HG03378 (cell line): ENCODE data around the gene ELP1.

Experiments used
- ATAC-seq: cut with Tn5 transposase; IDR thresholded peaks from one replicate; pipeline ENCODE4 v1.9.1; 2021; ENCODE audit warnings: mild to moderate bottlenecking, moderate library complexity; ENCODE audit not compliant: unreplicated experiment

ELP1 gene

GRCh38 chr9:108883085-108883484 is 50.8 kb downstream of the ELP1 start:
- ATAC-seq = no peak

GRCh38 chr9:108882052-108882888 is 51.7 kb downstream of the ELP1 start:
- no peak for ATAC-seq

DNA sequence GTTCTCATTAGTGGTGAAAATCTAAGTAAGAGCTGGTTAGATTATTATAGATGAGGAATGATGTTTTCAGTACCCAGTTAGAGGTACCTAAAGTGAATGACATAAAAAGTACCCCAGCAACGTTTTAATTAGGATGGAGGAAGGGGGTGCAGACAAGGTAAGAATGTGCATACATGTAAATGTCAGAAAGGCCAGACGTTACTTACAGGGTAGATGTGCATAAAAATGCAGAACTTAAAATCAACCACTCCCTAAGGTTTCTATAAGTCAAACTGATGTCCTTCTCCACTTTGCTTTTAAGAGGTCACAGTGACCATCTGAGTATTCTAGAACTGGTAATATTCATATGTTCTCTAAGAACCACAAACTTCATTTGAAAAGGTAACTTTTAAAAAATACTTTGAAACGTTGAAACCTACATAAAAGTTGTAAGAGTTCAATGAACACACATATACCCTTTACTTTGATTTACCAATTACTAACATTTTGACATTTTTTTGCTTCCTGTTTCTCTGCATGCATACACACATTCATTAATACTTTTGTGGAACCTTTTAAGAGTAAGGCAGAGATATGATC is 53.1 kb downstream of the ELP1 start:
- no peak for ATAC-seq

GRCh38 chr9:108877524-108877923 is 56.4 kb downstream of the ELP1 start:
- ATAC-seq = no peak

DNA sequence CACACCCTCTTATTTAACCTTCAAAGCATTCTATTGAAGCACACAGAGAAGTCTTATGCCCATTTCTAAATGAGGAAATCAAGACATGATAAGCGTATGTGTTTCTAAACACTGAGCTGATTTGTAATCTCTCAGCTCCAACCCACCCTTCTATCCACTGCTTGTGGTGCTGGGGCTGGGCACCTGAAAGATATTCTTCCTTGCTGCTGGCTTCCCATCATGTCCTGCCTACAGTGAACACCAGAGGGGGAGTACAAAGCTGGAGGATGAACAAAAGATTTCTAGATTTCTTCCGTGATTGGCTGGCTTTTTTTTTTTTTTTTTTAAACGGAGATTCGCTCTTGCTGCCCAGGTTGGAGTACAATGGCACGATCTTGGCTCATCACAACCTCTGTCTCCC is 57.5 kb downstream of the ELP1 start:
- no peak for ATAC-seq

GRCh38 chr9:108874058-108874788 is 59.7 kb downstream of the ELP1 start:
- peak; percentile 49 for ATAC-seq

DNA sequence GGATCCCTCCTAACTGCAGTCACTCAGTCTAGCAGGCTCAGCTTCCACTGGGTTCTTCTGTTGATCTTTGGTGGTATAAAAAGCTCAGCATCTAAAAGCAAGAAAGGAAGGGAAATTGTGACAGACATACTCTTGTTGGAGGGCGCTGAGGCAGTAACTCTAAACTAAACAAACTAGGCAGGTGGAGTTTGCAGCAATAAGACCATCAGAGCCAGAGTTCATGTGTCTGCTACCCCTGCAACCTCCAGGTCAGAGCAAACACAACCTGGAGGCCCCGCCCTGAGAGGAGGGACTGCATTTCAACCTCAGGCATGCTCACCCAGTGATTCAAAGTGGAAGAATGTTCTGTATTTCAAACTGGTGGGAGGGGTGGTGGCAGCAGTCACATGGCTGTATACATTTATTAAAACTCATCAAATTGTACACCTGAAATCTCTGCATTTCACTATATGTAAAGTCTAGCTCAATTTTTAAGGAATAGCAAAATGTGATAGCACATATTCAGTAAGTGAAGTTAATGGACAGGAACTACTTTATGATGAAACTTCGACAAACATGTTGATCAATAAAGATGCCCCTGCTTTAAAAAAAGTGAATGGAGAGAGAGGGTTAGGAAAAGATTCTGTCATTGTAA is 64.7 kb downstream of the ELP1 start:
- no peak for ATAC-seq

DNA sequence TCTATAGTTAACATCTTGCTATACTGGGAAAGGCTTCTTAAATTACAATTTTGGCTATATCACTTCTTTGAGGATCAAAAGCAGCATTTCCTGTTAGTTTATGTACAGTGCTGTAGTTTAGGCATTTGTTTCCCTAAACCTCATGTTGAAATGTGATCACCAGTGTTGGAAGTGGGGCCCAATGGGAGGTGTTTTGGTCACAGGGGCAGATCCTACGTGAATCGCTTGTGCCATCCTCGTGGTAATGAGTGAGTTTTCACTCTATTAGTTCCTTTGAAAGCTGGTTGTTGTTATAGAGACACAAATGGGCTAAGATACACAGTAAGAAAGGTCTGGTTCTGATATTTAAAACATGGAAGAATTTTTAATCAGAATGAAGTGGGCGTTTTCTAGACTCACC is 66.1 kb downstream of the ELP1 start:
- no peak for ATAC-seq

DNA sequence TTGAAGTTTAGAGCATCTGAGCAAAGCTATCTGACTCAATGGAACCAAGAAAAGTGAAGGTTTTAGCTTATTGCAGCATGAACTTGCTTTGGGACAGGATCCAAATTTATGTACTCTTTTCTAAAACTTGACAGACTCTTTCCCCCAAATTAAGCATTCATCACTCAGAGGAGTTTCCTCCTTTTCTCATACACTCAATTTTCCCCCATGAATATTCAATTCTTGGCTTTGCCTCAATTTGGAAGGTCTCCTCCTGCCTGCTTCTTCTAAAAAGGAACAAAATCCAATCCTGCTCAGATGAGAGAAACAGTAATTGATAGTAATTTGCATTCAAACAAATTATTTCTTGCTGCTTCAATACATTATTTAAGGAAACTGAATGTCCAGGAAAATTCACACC is 66.8 kb downstream of the ELP1 start:
- no peak for ATAC-seq

DNA sequence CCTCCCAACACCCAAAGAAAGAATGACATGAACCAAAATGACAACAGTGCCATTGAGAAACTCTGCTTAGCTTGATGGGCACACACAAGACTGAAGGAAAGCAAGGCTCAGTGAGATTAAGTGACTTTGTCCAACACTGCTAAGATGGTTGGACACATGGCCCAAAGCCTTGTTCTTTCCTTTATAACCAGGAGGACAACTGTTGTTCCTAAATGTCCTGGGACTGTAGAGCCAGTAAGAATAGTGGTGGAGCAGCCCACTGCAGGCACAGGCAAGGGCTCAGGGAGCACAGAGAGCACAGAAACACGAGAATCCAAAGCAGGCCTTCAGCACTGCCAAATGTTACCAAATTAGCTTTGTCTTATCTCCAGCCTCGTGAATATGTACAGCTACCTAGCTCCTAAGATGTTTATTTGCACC is 67.9 kb downstream of the ELP1 start:
- no peak for ATAC-seq

GRCh38 chr9:108865037-108865436 is 68.9 kb downstream of the ELP1 start:
- ATAC-seq = no peak

DNA sequence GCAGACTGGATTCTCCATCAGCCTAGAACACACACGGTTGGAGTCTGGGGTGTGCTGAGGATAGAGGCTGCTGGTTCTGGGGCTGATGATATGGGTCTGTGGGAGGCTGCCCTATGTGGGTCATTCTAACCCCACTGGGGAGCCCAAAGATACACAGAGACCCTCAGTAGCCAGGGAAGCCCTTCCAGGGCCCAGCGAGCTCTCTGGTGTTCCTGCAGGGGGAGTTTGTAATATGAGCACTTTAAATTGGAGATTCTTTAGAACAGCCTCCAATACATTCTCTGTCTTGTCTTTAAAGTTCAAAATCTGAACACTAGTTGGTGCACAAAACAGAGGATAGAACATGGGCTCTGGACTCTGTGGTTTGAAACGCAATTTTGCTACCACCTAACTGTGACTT is 69.5 kb downstream of the ELP1 start:
- no peak for ATAC-seq

DNA sequence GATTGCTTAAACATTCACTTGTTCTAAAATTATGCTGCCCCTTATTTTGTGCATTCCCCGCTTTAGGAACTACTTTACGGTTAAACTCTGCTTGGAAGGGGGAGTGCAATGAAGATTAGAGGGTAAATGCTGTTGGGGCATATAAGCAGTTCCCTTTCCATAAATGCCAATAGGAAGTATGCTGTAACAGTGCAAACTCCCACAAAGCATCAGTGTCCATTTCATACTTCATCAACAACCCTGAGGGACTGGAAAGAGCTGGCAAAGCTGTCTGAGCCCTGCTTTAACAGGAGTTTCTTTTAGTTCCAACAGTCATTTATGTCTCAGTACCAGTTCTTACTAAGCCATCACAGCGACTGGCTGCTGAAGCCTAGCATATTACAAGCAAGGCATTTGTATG is 70.0 kb downstream of the ELP1 start:
- no peak for ATAC-seq

GRCh38 chr9:108861997-108862396 is 71.9 kb downstream of the ELP1 start, which contains the start of gene ACTL7A:
Gene ACTL7A (plus strand): TSS chr9:108862266. CDS start chr9:108862323, 57 bp downstream.
- no peak for ATAC-seq

DNA sequence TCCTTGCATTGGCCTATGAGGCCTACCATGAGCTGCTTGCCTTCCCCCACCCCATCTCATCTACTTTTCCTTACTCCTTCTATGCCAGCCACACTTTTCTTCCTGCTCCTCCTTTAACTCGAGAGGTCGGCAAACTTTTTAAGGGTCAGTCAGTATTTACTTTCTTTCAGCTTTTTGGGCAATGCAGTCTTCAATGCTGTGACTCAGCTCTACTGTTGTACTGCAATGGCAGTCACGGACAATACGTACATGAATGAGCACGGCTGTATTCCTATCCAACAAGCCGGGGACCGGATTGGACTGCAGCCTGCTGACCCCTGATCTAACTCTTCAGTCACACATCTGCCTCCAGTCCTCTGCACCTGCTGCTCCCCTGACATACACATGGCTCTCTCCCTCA is 72.5 kb downstream of the ELP1 start:
- ATAC-seq = no peak

DNA sequence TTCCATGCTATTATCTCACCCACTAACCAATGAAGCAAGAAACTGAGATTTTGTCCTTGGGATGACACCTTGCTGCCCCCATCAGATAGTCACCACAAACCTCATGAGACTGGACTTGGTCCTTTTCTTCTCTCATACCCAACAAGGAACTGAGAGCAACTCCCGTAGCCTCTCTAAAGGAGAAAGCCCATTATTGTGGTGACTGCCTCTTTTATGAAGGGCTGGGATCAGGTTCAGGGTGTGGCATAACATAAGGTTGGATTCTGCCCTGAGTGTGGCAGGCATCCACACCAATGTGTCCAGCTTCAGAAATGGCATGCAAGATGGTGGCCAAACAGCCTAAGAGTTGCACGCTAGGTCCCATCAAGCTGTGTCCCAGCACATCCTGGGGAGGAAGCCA is 73.2 kb downstream of the ELP1 start:
- ATAC-seq = no peak

- no peak for ATAC-seq
Observed at GRCh38 chr9:108860354-108860753, 73.6 kb downstream of the ELP1 start.

DNA sequence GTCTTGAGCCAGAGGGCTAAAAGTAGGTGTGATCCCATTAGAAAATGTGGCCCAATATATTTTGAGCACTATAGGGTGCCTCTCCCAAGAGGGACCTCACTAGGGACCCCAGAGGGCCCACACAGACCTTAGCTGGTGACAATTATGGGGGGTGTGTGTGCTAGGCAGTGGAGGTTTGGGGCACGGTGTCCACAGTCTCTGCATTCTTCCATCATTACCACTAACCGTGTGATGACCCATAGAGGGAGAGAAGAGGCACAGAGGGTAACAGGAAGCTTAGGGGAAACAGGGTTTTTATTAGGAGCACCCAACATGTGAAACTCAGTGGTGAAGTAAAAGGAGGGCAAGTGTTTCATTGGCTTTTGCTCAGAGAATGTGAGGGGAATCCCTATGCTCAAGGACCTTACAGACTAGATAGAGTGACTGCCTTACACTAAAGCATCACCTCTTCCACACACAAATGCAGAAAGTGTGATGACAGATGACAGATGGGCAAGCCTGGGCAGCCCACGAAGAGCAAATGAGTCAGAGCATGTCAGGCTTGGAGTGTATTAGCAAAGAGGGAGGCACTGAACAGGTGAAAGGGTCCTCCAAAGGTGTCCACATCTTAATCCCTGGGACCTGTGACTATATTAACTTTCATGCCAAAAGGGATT is 74.3 kb downstream of the ELP1 start:
- peak; percentile 90 for ATAC-seq

DNA sequence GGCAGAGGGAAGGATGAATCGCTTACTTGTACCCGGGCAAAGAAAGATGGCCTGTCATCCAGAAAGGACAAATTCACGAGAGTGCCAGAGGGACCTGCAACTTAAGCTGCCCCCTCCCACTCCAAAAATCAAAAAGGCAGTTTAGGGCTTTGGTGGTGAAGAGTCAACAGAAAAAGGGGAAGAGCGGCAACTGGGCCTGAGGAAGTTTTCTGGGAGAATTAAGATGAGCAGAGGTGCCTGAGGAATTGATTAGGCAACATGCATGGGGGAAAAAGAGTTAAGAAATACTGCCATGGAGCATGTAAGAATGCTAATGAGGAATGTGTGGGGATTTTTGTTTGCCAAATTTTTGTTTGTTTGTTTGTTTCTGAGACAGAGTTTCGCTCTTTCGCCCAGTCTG is 76.4 kb downstream of the ELP1 start:
- no peak for ATAC-seq

GRCh38 chr9:108855888-108856287 is 78.0 kb downstream of the ELP1 start, which contains the start of gene ACTL7B:
Gene ACTL7B (minus strand): TSS chr9:108855986. CDS start chr9:108855930, 56 bp downstream.
- ATAC-seq = no peak

- ATAC-seq = no peak
Observed at GRCh38 chr9:108855529-108855886, 78.4 kb downstream of the ELP1 start.
